Keratinocyte (primary cell): ENCODE results near the gene WDR70. TPM values are rescaled to one million over a fixed set of nuclear protein-coding genes. Genes with fewer than 3 reads are reported as not detected.

Experiments
- DNase-seq: peaks from one replicate; pipeline ENCODE4 v3.0.0-alpha.2; 2011; ENCODE audit warnings: low read depth, missing footprints, low spot score
- FAIRE-seq: peaks from 2 replicates; lab custom pipeline; 2011; peaks lifted over from hg19 to GRCh38; lab: Jason Lieb, UNC
- H2AFZ ChIP-seq: 2 replicates; pipeline ENCODE4 v1.6.0; 2012; ENCODE audit warnings: low read length, control low read depth, inconsistent platforms; ENCODE audit not compliant: control insufficient read depth
- H3K27ac ChIP-seq: 2 replicates; pipeline ENCODE4 v1.5.1; 2011; ENCODE audit warnings: low read length; ENCODE audit not compliant: control insufficient read depth, insufficient read depth
- H3K27me3 ChIP-seq: 3 replicates; pipeline ENCODE4 v1.6.0; 2011; ENCODE audit warnings: low read length; ENCODE audit not compliant: control insufficient read depth, insufficient read depth; ENCODE audit errors: extremely low read depth
- H3K36me3 ChIP-seq, 2 experiments: 2 replicates in 1 of 2; 3 replicates in 1 of 2; pipeline ENCODE4 v1.5.1; 2011; ENCODE audit warnings: low read length in 2 of 2, mild to moderate bottlenecking in 1 of 2; ENCODE audit not compliant: control insufficient read depth in 2 of 2, insufficient read depth in 2 of 2; ENCODE audit errors: extremely low read depth in 1 of 2
- H3K4me1 ChIP-seq: 3 replicates; pipeline ENCODE4 v1.5.1; 2011; ENCODE audit warnings: low read length; ENCODE audit not compliant: control insufficient read depth, insufficient read depth; ENCODE audit errors: extremely low read depth
- H3K4me2 ChIP-seq: 3 replicates; pipeline ENCODE4 v1.6.0; 2011; ENCODE audit warnings: low read depth, low read length; ENCODE audit not compliant: control insufficient read depth, insufficient read depth; ENCODE audit errors: extremely low read depth
- H3K4me3 ChIP-seq, 3 experiments: fragments of 200-600 bp in 1 of 3; sonication (generic) in 1 of 3; 2 replicates in 2 of 3; 3 replicates in 1 of 3; pipeline ENCODE4 v1.5.1; 2011 to 2016; ENCODE audit warnings: low read length in 3 of 3, mild to moderate bottlenecking in 3 of 3, control low read depth in 2 of 3, inconsistent platforms in 1 of 3, low read depth in 1 of 3, mixed read lengths in 1 of 3, mixed run types in 1 of 3, moderate library complexity in 1 of 3; ENCODE audit not compliant: control insufficient read depth in 2 of 3, insufficient read depth in 2 of 3; ENCODE audit errors: extremely low read depth in 1 of 3
- H3K79me2 ChIP-seq: 2 replicates; pipeline ENCODE4 v1.6.0; 2012; ENCODE audit warnings: low read length; ENCODE audit not compliant: control insufficient read depth, insufficient read depth
- H3K9ac ChIP-seq: 3 replicates; pipeline ENCODE4 v1.6.0; 2011; ENCODE audit warnings: low read length; ENCODE audit not compliant: control insufficient read depth, insufficient read depth; ENCODE audit errors: extremely low read depth
- H3K9me1 ChIP-seq: 3 replicates; pipeline ENCODE4 v1.6.0; 2011; ENCODE audit warnings: low read length; ENCODE audit not compliant: control insufficient read depth, insufficient read depth; ENCODE audit errors: extremely low read depth
- H3K9me3 ChIP-seq: 2 replicates; pipeline ENCODE4 v1.5.1; 2012; ENCODE audit warnings: low read depth, low read length; ENCODE audit not compliant: control insufficient read depth
- H4K20me1 ChIP-seq: 3 replicates; pipeline ENCODE4 v1.6.0; 2011; ENCODE audit warnings: low read length; ENCODE audit not compliant: control insufficient read depth, insufficient read depth; ENCODE audit errors: extremely low read depth
- EZH2 ChIP-seq: IDR thresholded peaks from one replicate; pipeline ENCODE4 v1.6.1; 2012; ENCODE audit warnings: inconsistent platforms, mild to moderate bottlenecking, low read length, moderate library complexity
- dilution Hi-C: fragments of 300-500 bp; cut with MboI; formaldehyde crosslinking; loops from one replicate; pipeline ENCODE4 v1.7.0; 2020; ENCODE audit warnings: low sequenced_read_pairs; ENCODE audit not compliant: extremely low pct_ligation_motif_present
- polyA plus RNA-seq, 5 experiments: library from polyadenylated mRNA; depleted of rRNA in 3 of 5; stranded (reverse) in 3 of 5; stranded (forward) in 1 of 5; unstranded in 1 of 5; fragments of >200 nt; gene quantifications; 1 replicate in 1 of 5; 2 replicates in 3 of 5; 3 replicates in 1 of 5; pipeline versions ENCODE4 v1.2.1 to v1.2.3, GENCODE V29; 2011 to 2012; ENCODE audit warnings: missing spikeins in 2 of 5, low read depth in 1 of 5, low replicate concordance in 1 of 5
- TF ChIP-seq, protein P1 (sequence below), 3 experiments: IDR thresholded peaks in 1 of 3; conservative IDR thresholded peaks in 1 of 3; optimal IDR thresholded peaks in 1 of 3; 2 replicates in 2 of 3; 3 replicates in 1 of 3; pipeline versions ENCODE3 to v1.5.1; 2011; ENCODE audit warnings: low read length in 3 of 3, mild to moderate bottlenecking in 3 of 3, moderate library complexity in 2 of 3, control low read depth in 1 of 3, inconsistent platforms in 1 of 3; ENCODE audit not compliant: insufficient read depth in 2 of 3; ENCODE audit errors: extremely low read depth in 1 of 3

The WDR70 gene
- polyA plus RNA-seq, 1 donor (not counting 4 experiments of a cell fraction or from before 2014, with no cell fraction given): 25.1 TPM

DNA sequence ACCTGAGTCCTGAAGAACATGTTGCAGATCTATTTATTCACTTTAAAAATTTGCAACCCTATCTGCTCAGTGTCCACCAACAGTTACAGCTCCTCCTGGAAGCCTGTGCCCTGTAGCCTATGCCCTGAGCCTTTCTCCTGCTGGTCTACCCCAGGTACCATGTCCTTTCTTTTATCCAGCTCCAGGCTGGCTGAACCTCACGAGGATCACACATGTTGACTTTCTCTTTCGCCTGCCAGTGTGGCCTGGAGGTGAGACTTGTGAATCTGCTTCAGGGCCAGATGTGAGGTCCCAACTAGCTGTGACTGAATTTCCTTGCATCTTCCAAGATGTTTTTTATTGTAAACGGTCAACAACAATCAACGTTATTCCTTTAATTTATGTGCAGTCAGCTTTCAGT is 390.0 kb downstream of the WDR70 start:
- dilution Hi-C loops: no loop called here
- Histone ChIP-seq H2AFZ (no peak overlapping the region), H3K79me2 (no peaks in the 10 kb centered on the region), H3K4me2 (no peak overlapping the region), H3K4me3 (no peak overlapping the region), H3K27ac (no peak overlapping the region), H3K9ac (no peak overlapping the region), H3K4me1 (peaks cover 38% of the 10 kb centered on the region), H3K9me1 (peaks cover 2% of the 10 kb centered on the region), H3K36me3 (no peaks in the 10 kb centered on the region), H3K27me3 (no peaks in the 10 kb centered on the region), H4K20me1 (no peaks in the 10 kb centered on the region), H3K9me3 (no peaks in the 10 kb centered on the region)
- DNase-seq: no peak
- TF ChIP-seq EZH2: no peak
- TF ChIP-seq, protein P1, sequence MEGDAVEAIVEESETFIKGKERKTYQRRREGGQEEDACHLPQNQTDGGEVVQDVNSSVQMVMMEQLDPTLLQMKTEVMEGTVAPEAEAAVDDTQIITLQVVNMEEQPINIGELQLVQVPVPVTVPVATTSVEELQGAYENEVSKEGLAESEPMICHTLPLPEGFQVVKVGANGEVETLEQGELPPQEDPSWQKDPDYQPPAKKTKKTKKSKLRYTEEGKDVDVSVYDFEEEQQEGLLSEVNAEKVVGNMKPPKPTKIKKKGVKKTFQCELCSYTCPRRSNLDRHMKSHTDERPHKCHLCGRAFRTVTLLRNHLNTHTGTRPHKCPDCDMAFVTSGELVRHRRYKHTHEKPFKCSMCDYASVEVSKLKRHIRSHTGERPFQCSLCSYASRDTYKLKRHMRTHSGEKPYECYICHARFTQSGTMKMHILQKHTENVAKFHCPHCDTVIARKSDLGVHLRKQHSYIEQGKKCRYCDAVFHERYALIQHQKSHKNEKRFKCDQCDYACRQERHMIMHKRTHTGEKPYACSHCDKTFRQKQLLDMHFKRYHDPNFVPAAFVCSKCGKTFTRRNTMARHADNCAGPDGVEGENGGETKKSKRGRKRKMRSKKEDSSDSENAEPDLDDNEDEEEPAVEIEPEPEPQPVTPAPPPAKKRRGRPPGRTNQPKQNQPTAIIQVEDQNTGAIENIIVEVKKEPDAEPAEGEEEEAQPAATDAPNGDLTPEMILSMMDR (optimal IDR thresholded peaks at IDR 0.05 in 1 of 3, IDR thresholded peaks at IDR 0.05 in 1 of 3, conservative IDR thresholded peaks at IDR 0.05 in 1 of 3; ENCODE audit: extremely low read depth in 1 of 3, insufficient read depth in 2 of 3, low read length in 3 of 3): no peak
- no peak for FAIRE-seq

GRCh38 chr5:37769840-37770239 is 390.7 kb downstream of the WDR70 start:
- no peaks in the 10 kb centered on the region for H3K79me2 ChIP-seq
- no peaks in the 10 kb centered on the region for H3K36me3 ChIP-seq
- H3K4me2 ChIP-seq: no peak overlapping the region
- dilution Hi-C loops: no loop called here
- no peak for FAIRE-seq
- H3K27me3 ChIP-seq: no peaks in the 10 kb centered on the region
- H4K20me1 ChIP-seq: no peaks in the 10 kb centered on the region
- H3K4me3 ChIP-seq: no peak overlapping the region
- H2AFZ ChIP-seq: no peak overlapping the region
- no peaks in the 10 kb centered on the region for H3K9me3 ChIP-seq
- TF ChIP-seq EZH2: no peak
- TF ChIP-seq, protein P1 (optimal IDR thresholded peaks at IDR 0.05 in 1 of 3, IDR thresholded peaks at IDR 0.05 in 1 of 3, conservative IDR thresholded peaks at IDR 0.05 in 1 of 3; ENCODE audit: extremely low read depth in 1 of 3, insufficient read depth in 2 of 3, low read length in 3 of 3): no peak
- H3K9me1 ChIP-seq: peaks cover 2% of the 10 kb centered on the region
- no peak for DNase-seq
- peaks cover 38% of the 10 kb centered on the region for H3K4me1 ChIP-seq
- no peak overlapping the region for H3K9ac ChIP-seq
- H3K27ac ChIP-seq: no peak overlapping the region
